HepG2 (cell line): ENCODE results near the gene CMTM4. TPM values are rescaled to one million over a fixed set of nuclear protein-coding genes. Genes with fewer than 3 reads are reported as not detected.

ENCODE experiments used
- ATAC-seq: fragments of 200-7000 bp; cut with Tn5 transposase; 3 replicates; pipeline ENCODE4 v1.9.1; 2020; ENCODE audit warnings: mild to moderate bottlenecking, moderate library complexity
- BruUV-seq: library from RNA; stranded (reverse); fragments of 400-500 nt; replicated peaks from 2 replicates; lab custom pipeline; 2021; lab: Mats Ljungman, UMichigan
- CTCF ChIA-PET: fragments of 300-600 bp; formaldehyde crosslinking; extraction: SDS; loops from one replicate; lab custom pipeline; 2021; ENCODE audit warnings: low total read pairs, inconsistent platforms, low intra/inter-chr PET ratio; lab: Yijun Ruan, JAX
- POLR2A ChIA-PET: fragments of 350-600 bp; sonication (Branson Sonifier 250); formaldehyde crosslinking; loops from one replicate; lab custom pipeline; 2020; ENCODE audit warnings: antibody characterized with exemption, inconsistent platforms; lab: Yijun Ruan, JAX
- DNase-seq: peaks from one replicate; pipeline ENCODE4 v3.0.0-alpha.2; 2015; ENCODE audit warnings: low spot score
- FAIRE-seq: peaks from 3 replicates; lab custom pipeline; 2011; peaks lifted over from hg19 to GRCh38; lab: Jason Lieb, UNC
- H2AFZ ChIP-seq: one replicate; pipeline ENCODE4 v1.6.1; 2011; ENCODE audit warnings: low read length, inconsistent platforms
- H3K27ac ChIP-seq: fragments of 300-600 bp; 3 replicates; pipeline ENCODE4 v1.8.0; 2011; ENCODE audit warnings: mixed run types, mild to moderate bottlenecking, mixed read lengths, low read length, inconsistent platforms; ENCODE audit not compliant: insufficient read depth; ENCODE audit errors: extremely low read length
- H3K27me3 ChIP-seq, 2 experiments: fragments of 200-600 bp in 1 of 2; 2 replicates in 1 of 2; 3 replicates in 1 of 2; pipeline versions ENCODE4 v1.6.0 to v1.8.0; 2011; ENCODE audit warnings: low read length in 2 of 2, mild to moderate bottlenecking in 2 of 2, moderate library complexity in 2 of 2, inconsistent platforms in 1 of 2; ENCODE audit not compliant: insufficient read depth in 2 of 2, control insufficient read depth in 1 of 2
- H3K36me3 ChIP-seq, 2 experiments: fragments of 200-600 bp in 1 of 2; replicated peaks in 1 of 2; 2 replicates in 1 of 2; 3 replicates in 1 of 2; pipeline versions ENCODE4 v1.5.1 to v1.8.0; 2011; ENCODE audit warnings: low read length in 2 of 2, inconsistent platforms in 1 of 2; ENCODE audit not compliant: insufficient read depth in 2 of 2, control insufficient read depth in 1 of 2
- H3K4me1 ChIP-seq: 2 replicates; pipeline ENCODE4 v1.5.1; 2012; ENCODE audit warnings: low read length, inconsistent platforms; ENCODE audit not compliant: insufficient read depth
- H3K4me2 ChIP-seq: 2 replicates; pipeline ENCODE4 v1.6.0; 2011; ENCODE audit warnings: low read depth, low read length, inconsistent platforms
- H3K4me3 ChIP-seq, 3 experiments: fragments of 200-600 bp in 1 of 3; sonication (generic), shearing (Covaris generic) in 1 of 3; replicated peaks in 1 of 3; 2 replicates each; pipeline ENCODE4 v1.5.1; 2011 to 2016; ENCODE audit warnings: low read length in 3 of 3, inconsistent platforms in 2 of 3, low read depth in 2 of 3, mild to moderate bottlenecking in 2 of 3, control low read depth in 1 of 3, mixed read lengths in 1 of 3; ENCODE audit not compliant: insufficient read depth in 1 of 3
- H3K79me2 ChIP-seq: one replicate; pipeline ENCODE4 v1.6.1; 2011; ENCODE audit warnings: low read length, inconsistent platforms; ENCODE audit not compliant: insufficient read depth
- H3K9ac ChIP-seq: 2 replicates; pipeline ENCODE4 v1.6.0; 2011; ENCODE audit warnings: mild to moderate bottlenecking, low read depth, low read length, inconsistent platforms; ENCODE audit not compliant: insufficient read depth
- H3K9me3 ChIP-seq: 2 replicates; pipeline ENCODE4 v1.5.1; 2012; ENCODE audit warnings: mild to moderate bottlenecking, low read length
- H4K20me1 ChIP-seq: 2 replicates; pipeline ENCODE4 v1.6.0; 2011; ENCODE audit warnings: inconsistent platforms, mild to moderate bottlenecking, low read length, moderate library complexity; ENCODE audit not compliant: insufficient read depth
- CERS6 ChIP-seq: sonication (generic); formaldehyde crosslinking; IDR thresholded peaks from 2 replicates; pipeline ENCODE4 v1.5.0; 2020; ENCODE audit warnings: missing genetic modification reagents
- GLMP ChIP-seq: sonication (generic); formaldehyde crosslinking; IDR thresholded peaks from 2 replicates; pipeline ENCODE4 v1.9.0; 2021; ENCODE audit warnings: missing genetic modification reagents, mild to moderate bottlenecking, borderline replicate concordance
- MZF1 ChIP-seq: sonication (generic); formaldehyde crosslinking; IDR thresholded peaks from 2 replicates; pipeline ENCODE4 v1.8.1; 2023; ENCODE audit warnings: mild to moderate bottlenecking, missing genetic modification reagents, borderline replicate concordance
- ZNF121 ChIP-seq: sonication (generic); formaldehyde crosslinking; IDR thresholded peaks from 2 replicates; pipeline ENCODE4 v1.5.0; 2020; ENCODE audit warnings: mild to moderate bottlenecking, missing genetic modification reagents
- ZNF547 ChIP-seq: sonication (generic); formaldehyde crosslinking; IDR thresholded peaks from 2 replicates; pipeline ENCODE4 v1.5.1; 2020; ENCODE audit warnings: mild to moderate bottlenecking, missing genetic modification reagents
- ZNF737 ChIP-seq: sonication (generic); formaldehyde crosslinking; IDR thresholded peaks from 2 replicates; pipeline ENCODE4 v1.5.0; 2020; ENCODE audit warnings: missing genetic modification reagents, mild to moderate bottlenecking, borderline replicate concordance
- WGBS: methylation state at CpG from one replicate; pipeline ENCODE4 v1.1.6; 2017; ENCODE audit warnings: low lambda C conversion rate; 5-methylcytosine and 5-hydroxymethylcytosine counted together
- in situ Hi-C: cut with HindIII; loops from 2 replicates; pipeline ENCODE4 v1.10.0; 2017; ENCODE audit warnings: low pct_unique_long_range_greater_than_20kb; ENCODE audit not compliant: extremely low pct_ligation_motif_present
- intact Hi-C: fragments of 100-400 bp; cut with micrococcal nuclease; formaldehyde crosslinking; loops from one replicate; pipeline ENCODE4 v1.10.0; 2022; ENCODE audit not compliant: unreplicated experiment
- polyA plus RNA-seq, 8 experiments: library from polyadenylated mRNA; depleted of rRNA in 3 of 8; stranded (reverse) in 7 of 8; unstranded in 1 of 8; fragments of >200 nt; fragmentation: Illumina TruSeq in 4 of 8; extraction: Trizol in 4 of 8; gene quantifications; 2 replicates each; pipeline versions ENCODE4 v1.2.1 to v1.2.3, GENCODE V29; 2011 to 2016; ENCODE audit warnings: low read depth in 4 of 8, missing spikeins in 1 of 8, mixed read lengths in 1 of 8; ENCODE audit not compliant: insufficient read depth in 1 of 8
- total RNA-seq, 5 experiments: library from RNA; depleted of rRNA; stranded (reverse); fragments of >200 nt; fragmentation: Illumina TruSeq; extraction: Trizol; gene quantifications; 2 replicates each; pipeline ENCODE4 v1.2.3, GENCODE V29; 2016; ENCODE audit warnings: low read depth in 1 of 5

The CMTM4 gene
- total and polyA plus RNA-seq, 2 of the 13 experiments (the other 11 are each of a cell fraction or from before 2014, with no cell fraction given) = 32.0 to 36.3 TPM

- TF ChIP-seq ZNF547 (CRISPR knock-in tag) = 0 out of 2 replicates have a peak, but pooled peaks have one; percentile 17
- 0 out of 2 replicates have a peak, but pooled peaks have one; percentile 18 for TF ChIP-seq MZF1
- TF ChIP-seq ZNF737 (CRISPR knock-in tag) = 0 out of 2 replicates have a peak, but pooled peaks have one; percentile 75
- no peak for TF ChIP-seq CERS6 (CRISPR knock-in tag)
These were observed 1.0 kb downstream of the CMTM4 start (continued) for GRCh38 chr16:66695471-66695934.

GRCh38 chr16:66693149-66693548, 3.4 kb downstream of the CMTM4 start:
- TF ChIP-seq ZNF121 (CRISPR knock-in tag) (peak; percentile 77), GLMP (CRISPR knock-in tag) (no peak)
- peaks cover 0 to 3% of the 10 kb centered on the region in 2 experiments; a peak in 3 of 5 replicates for H3K27me3 ChIP-seq
- H3K4me3 ChIP-seq = no peak overlapping the region
- BruUV-seq = no TSS peak
- WGBS = 96% methylated on average over 4 of the region's 4 CpGs
- no peak for ATAC-seq
- FAIRE-seq = no peak
- no peaks in the 10 kb centered on the region for H4K20me1 ChIP-seq
- ChIA-PET CTCF (no interaction called here), POLR2A (interaction anchor here (0.9 kb wide), 1 partner anchor 85 kb away, joined by 3 read pairs; no protein-coding TSS in a partner anchor)
- H2AFZ ChIP-seq = no peak overlapping the region
- H3K27ac ChIP-seq = no peak overlapping the region
- in situ Hi-C loops = loop anchor here (5.0 kb wide), 1 partner anchor 86 kb away; no protein-coding TSS in a partner anchor
- no peak overlapping the region for H3K9ac ChIP-seq
- intact Hi-C loops = no loop called here
- no peak for DNase-seq
- no peak overlapping the region for H3K4me2 ChIP-seq
- no peaks in the 10 kb centered on the region for H3K36me3 ChIP-seq
- H3K9me3 ChIP-seq = no peaks in the 10 kb centered on the region
- H3K4me1 ChIP-seq = peaks cover 74% of the 10 kb centered on the region
- peaks cover 11% of the 10 kb centered on the region for H3K79me2 ChIP-seq
